NCI-H1092 treated with DMSO at 0.1 percent for 48 hours (cell line): Measurements from ENCODE around the gene METRNL.
"Not testable (repeated sequence)": the region's sequence is repeated elsewhere in the genome, so short reads cannot be mapped to it uniquely, and the experiment has no call there.

ENCODE experiments used
- DNase-seq: peaks from one replicate; lab custom pipeline; 2025; lab: John Stamatoyannopoulos, UW

METRNL gene

DNA sequence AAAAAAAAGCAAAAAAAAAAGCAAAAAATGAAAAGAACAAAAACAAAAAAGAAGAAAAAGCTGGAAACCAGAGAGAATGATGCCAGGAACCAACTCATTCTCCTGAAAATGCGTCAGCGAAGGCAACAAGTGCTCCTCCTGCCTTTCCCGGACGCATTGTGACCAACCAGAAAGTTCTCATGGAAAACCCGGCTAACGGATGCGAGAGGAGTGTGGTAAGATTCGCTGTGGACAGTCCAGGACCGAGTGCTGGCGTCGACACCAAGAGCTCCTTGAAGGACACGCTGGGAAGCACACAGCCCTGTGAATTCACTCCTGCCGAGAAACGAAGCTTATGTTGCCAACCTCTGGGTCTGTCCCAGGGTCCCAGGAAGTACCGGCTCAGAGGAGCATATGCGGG, 43.4 kb downstream of the METRNL start:
- DNase-seq, result no peak

DNA sequence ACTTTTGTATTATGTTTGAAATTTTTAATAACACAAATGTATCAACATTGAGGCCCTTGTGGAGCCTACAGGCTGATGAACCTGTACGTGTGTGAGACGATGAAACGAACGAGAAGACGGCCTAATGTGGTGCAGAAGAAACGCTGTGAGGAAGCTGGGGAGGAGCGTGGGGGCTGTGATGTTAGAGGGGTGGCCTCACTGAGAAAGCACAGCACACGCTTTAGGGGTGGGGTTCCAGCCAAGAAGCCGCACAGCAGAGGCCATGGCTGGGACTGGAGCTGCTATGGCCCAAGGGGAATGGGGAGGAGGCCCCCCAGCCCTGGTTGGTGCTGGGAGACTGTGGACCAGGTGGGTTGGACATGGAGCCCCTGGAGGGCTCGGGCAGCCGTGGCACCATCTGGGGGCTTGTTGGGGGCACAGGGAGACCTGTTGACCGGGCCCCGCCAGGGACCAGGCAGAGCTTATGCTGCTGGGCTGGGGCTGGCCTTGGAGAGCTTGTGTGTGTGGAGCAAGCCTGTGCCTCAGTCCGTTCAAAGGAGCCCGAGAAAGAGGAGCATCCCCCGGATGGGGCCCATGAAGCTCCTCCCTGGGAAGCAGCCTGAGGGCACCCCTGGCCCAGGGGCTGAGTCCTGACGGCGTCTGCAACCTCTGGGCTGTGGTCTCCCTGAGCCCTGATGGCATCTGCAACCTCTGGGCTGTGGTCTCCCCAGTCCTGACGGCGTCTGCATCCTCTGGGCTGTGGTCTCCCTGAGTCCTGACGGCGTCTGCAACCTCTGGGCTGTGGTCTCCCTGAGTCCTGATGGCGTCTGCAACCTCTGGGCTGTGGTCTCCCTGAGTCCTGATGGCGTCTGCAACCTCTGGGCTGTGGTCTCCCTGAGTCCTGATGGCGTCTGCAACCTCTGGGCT, 44.7 kb downstream of the METRNL start:
- no peak for DNase-seq

DNA sequence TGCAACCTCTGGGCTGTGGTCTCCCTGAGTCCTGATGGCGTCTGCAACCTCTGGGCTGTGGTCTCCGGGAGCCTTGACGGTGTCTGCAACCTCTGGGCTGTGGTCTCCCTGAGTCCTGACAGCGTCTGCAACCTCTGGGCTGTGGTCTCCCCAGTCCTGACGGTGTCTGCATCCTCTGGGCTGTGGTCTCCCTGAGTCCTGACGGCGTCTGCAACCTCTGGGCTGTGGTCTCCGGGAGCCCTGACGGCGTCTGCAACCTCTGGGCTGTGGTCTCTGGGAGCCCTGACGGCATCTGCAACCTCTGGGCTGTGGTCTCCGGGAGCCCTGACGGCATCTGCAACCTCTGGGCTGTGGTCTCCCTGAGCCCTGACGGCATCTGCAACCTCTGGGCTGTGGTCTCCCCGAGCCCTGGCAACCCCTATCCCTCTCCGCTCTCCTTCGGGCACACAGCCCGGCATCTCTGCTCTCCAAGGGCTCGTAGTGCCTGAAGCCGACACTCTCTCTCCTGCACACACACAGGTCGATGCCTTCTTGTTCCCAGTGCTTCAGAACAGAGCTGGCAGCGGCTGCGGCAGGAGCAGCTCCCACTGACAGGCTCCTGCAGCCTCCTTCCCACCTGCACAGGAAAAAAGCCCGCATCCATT, 45.6 kb downstream of the METRNL start:
- no peak for DNase-seq

DNA sequence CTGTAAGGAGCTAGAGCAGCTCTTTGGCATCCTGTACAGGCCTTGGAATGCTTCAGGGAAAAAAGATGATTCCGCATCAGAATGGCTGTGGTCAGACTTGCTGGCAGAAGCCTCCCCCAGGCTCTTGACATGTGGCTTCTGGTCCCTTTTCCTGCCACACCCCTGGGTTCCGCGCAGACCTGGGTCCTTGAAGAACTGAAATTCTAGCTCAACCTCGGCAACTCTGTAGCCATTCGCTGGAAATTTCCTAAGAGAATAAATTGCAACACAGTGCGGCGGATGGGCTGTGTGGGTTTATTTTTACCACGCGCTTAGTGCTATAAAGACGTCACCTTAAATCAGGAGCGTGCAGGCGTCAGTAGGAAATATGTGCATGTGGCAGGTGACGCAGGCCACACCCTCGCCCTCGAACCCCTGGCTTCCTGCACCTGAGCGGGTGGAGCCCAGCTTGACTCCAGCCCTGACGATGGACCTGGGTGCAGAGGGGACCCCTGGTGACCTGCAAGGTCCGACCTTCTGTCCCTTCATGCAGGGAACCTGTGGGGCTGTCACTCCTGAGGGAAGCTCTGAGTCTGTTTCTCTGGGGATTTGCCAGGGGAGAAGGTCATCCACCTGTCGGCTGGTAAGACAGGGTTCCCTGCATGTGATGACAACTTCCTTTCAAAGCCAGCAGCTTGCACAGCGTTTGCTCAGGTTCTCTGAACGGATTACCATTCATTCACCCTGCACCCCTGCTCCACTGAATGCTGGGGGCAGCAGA, 46.3 kb downstream of the METRNL start:
- no peak for DNase-seq

DNA sequence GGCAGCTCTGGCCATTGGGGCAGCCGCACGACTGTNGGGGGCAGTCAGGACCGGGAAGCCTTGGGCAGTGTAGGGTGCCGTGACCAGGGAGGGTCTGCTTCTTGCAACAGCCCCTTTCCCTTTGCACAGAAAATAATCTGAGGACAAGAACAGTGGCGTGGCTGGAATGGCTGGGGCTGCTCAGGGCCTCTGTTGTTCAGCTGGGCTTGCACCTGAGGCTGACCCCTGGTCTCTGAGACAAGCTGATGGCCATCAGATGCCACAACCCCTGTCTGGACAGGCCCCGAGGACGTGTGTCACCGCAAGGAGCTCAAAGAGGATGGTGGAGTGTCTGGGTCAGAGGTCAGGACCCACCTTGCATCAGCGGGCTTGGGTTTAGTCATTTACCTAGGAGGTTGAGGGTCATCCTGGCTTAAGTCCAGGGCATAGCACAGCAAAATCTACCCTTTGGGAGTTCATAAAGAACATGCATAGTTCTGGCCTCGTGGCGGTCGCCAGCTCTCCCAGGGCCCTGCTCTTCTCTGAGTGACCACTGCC, 46.9 kb downstream of the METRNL start:
- DNase-seq, result no peak

- DNase-seq, result no peak
Measured at GRCh38 chr17:83127431-83128160, 48.2 kb downstream of the METRNL start.

DNA sequence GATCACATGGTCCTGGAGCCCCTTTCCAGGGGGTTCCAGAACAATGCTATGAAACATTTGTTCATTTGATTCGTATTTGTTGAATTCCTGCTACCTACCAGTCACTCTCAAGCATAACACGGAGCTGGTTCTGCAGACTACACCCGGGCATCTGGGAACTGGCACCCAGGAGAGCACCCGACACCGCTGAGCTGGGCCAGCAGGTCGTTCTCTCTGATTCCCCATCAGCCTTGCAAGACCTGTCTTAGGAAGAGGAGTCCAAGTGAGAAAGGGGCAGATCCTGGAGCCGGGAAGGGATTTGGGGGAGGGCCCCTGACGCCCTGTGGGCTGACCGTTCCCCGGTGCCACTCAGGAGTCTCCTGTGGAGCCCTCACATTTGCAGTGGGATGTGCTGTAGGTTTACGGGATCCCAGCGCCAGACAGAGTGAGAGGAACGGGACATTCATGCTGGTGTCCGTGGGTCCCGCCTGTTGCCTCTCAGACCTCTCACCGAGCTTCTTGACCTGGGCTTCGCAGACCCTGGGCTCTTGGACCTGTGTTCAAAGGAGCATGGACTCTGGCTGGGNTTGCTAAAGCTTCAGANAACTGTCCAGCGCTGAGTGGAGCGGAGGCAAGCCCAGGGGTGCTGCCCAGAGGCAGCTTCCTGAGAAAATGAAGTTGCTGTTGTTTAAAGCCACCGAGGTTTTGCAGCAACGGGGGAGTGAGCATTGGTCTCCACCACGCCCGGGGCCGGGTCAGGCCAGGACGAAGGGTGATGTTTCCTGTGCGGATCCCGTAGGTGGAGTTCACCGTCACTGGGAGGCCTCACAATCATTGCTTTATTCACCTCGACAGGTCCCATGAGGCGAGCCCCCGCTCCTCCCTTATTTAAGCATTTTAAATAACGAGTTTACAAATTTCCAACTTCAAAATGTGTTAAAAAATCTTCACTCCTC, 49.2 kb downstream of the METRNL start:
- no peak for DNase-seq

GRCh38 chr17:83129676-83130075, 50.3 kb downstream of the METRNL start:
- no peak for DNase-seq

DNA sequence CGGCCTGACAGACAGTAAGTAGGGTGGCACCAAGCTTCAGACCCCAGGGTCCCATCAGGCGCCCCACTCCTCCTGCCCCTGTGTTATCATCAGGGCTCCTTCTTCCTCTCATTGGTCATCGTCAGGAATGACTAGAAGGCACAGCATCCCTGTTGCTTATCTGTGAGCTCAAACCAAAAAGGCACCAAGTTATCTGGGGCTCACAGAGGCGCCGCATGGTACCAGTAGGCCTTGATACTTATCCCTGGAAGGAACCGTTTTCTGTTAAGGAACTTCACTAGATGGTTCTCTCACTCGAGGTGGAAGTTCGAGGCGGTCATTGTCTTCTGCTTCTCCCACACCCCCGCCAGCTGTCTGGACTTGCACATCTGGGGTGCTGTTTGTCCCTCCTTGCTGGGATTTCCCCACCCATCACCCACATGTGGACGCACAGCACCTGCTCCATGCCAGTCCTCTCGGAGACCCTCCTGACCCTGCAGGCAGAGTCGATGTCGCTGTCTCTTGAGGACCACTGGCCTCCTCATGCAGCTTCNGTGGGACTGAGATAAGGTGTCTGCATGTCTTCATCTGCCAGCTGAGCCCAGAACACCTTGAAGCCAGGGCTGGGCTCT, 52.1 kb downstream of the METRNL start:
- DNase-seq, result no peak

GRCh38 chr17:83132251-83133081, 53.1 kb downstream of the METRNL start:
- DNase-seq, result no peak

DNA sequence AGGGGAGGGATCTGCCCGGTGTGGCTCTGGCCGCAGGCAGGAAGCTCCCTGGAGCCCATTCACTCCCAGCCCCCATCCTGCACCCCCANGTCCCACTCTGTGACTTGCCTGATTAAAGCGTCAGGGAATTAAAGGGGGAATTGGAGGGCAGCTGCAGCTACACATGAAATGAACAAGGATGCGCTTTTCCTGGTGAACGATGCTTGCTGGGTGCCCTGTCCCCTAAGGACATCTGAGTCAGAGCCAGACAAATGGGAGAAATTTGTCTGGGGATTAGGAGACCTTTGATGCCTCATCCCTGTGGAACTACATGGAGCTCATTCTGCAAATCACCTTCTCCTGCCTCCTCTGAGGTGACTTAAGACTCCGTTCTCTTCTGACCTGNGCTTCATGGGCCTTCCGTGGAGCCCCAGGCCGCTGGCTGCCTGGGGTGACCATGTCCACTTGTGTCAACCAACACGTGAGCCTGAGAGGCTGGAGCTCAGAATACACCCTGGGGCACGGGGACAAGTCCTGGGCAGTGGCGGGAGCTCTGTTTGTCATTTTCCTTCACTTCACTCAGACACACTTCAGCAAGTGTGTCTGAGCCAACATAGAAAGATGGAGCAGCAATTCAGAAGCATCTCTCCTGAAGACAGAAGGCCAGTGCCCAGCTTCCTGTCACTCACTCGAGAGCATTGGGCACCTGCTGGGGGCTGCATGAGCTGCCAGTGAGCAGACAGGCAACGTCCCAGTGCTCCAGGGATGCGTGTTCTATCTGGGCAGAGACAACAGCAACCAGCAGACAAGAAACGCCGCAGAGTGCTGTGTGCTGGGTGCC, 54.1 kb downstream of the METRNL start:
- DNase-seq, result no peak

GRCh38 chr17:83134456-83134855, 55.0 kb downstream of the METRNL start:
- not testable (repeated sequence) for DNase-seq

DNA sequence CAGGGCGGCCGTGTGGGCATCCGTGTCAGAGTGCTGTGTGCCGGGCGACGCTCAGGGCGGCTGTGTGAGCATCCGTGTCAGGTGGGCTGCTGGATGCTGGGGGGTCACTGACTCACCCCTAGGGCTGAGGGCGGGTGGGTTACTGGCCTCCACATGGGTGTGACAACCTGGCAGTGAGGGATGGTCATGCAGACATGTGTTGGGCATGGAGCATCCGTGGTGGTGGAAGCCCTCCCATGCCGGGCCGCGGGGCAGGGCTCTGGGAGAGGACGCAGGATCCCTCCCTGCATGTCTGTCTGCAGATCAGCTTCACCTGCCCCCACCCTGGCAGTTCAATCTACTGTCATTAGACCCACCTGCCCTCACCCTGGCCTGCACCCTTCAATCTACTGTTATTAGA, 56.3 kb downstream of the METRNL start:
- DNase-seq, result no peak

DNA sequence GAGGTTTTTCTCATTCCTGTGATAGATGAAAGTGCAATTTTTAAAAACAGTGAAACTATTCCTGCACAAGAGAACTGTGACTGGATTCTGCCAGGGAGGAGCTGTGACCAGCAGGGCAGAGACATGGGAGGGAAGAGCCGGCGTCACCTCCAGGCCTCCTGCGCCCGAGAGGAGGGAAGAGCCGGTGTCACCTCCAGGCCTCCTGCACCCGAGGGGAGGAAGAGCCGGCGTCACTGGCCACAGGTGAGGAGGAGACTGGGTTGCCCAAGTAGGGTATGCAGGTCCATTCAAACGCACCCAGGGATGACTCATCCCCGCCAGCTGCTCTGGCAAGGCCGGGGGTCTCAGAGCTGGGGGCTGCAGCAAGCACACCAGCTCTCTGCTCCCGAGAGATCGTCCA, 56.7 kb downstream of the METRNL start:
- no peak for DNase-seq

DNA sequence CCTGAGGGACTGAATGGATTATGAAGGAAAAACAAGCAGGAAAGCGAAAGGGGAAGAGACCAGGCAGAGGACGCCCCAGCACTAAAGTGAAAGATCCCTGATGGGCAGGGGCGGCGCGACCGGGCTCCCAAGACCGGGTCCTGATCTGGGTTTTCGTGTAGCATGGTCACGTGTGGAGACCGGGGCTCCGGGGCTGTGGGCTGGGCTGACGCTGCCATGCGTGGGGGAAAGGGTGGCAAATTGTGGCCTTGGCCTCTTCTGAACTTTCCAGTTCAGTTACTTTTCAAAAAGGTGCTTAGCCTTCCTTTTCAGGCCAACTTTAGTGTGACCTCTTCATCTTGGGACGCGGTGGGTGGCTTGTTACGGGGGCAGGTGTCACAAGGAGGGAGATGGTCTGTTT, 57.5 kb downstream of the METRNL start:
- no peak for DNase-seq

GRCh38 chr17:83137523-83137922, 58.1 kb downstream of the METRNL start:
- DNase-seq, result no peak

DNA sequence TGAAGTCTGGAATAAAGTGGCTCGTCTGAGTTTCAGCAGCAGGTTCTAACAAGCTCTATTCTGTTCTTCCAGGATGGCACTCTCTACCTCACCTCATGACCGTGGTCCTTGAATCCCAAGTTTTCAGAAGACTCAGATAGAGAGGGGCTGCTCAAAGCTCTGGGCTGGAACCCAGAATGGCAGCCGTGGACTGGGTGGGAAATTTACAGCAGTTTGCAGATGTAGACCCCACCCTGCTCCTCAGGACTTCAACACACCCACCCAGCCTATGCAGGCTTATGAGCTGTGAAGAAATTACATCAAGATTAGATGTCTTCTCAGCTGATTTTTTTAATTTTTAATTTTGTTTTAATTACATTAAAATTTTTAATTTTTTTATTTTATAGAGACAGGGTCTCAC, 59.4 kb downstream of the METRNL start:
- no peak for DNase-seq

DNA sequence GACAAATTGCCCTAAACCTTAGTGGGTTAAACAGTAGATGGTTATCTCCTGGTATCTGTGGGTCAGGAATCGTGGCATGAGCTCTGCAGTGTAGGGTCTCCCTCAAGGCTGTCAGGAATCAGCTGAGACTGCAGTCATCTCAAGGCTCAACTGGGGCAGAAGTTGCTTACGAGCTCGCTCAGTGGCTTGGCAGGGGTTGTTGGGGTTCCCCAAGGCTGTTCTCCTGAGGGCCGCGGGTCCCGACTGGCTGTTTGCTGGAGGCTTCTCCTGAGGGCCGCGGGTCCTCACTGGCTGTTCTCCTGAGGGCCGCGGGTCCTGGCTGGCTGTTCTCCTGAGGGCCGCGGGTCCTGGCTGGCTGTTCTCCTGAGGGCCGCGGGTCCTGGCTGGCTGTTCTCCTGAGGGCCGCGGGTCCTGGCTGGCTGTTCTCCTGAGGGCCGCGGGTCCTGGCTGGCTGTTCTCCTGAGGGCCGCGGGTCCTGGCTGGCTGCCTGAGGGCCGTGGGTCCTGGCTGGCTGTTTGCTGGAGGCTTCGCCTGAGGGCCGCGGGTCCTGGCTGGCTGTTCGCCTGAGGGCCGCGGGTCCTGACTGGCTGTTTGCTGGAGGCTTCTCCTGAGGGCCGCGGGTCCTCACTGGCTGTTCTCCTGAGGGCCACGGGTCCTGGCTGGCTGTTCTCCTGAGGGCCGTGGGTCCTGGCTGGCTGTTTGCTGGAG, 60.3 kb downstream of the METRNL start:
- DNase-seq, result not testable (repeated sequence)
